Right lobe of liver (tissue), 4 donors: Measurements from ENCODE around the gene CACNA1B.

Source experiments
- CTCF ChIP-seq, 4 donors: fragments of 200-600 bp in 3 of 4; fragments of 450-650 bp in 1 of 4; IDR thresholded peaks; one replicate each; pipeline versions ENCODE4 v1.5.1 to v1.8.0; 2016 to 2022; ENCODE audit warnings: antibody characterized with exemption in 4 of 4, mild to moderate bottlenecking in 2 of 4
- POLR2A ChIP-seq: fragments of 450-650 bp; IDR thresholded peaks from one replicate; pipeline ENCODE4 v1.6.1; 2017; ENCODE audit warnings: antibody characterized with exemption, mild to moderate bottlenecking
- donor health status: DM: no; HTN: no; CAD: no.
- donor health status: DM: no; HTN: no; CAD: no.
- donor health status: DM: no; HTN: yes; CAD: no.

- TF ChIP-seq CTCF (IDR thresholded peaks at IDR 0.05) (no peak), POLR2A (no peak)
Measured at GRCh38 chr9:138105123-138105415, 227.5 kb downstream of the CACNA1B start.
